Effector CD8-positive, alpha-beta T cell (primary cell): Measurements from ENCODE around the gene TRIML1.
"Not testable (repeated sequence)": the region's sequence is repeated elsewhere in the genome, so short reads cannot be mapped to it uniquely, and the experiment has no call there.

Experiments used
- DNase-seq: peaks from one replicate; lab custom pipeline; 2025; lab: John Stamatoyannopoulos, UW

TRIML1 gene

DNA sequence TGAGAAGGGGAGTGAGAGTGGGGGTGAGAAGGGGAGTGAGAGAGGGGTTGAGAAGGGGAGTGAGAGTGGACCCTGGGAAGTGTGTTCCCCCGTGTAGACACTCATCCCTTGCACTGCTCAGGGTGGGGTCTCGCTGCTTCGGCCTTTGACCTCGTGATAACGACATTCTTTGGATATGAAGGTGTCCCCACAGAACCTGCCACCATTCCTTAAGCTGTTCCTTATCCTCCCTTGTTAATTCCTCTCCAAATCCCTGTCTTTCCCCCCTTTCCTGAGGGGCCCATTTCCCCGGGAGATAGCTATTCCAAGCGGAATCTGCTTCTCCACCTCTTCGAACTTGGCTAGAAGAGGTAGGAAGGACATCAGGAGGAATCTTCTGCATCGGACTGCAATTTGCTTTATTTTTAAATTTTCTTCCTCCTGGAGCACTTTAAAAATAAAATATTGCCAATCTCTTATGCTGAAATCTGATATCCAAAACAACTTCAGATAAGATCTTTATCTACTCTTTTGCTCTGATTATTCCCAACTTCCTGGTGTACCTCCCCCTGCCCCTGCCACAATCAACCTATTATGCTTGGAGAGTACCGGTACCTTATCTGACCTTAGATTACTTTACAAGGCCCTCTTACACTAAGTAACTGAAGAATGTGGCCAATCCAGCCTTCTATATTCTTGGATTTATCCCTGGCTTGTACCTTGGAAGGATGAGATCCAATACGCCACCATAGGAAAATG lies 15.6 kb downstream of the TRIML1 start:
- no peak for DNase-seq

DNA sequence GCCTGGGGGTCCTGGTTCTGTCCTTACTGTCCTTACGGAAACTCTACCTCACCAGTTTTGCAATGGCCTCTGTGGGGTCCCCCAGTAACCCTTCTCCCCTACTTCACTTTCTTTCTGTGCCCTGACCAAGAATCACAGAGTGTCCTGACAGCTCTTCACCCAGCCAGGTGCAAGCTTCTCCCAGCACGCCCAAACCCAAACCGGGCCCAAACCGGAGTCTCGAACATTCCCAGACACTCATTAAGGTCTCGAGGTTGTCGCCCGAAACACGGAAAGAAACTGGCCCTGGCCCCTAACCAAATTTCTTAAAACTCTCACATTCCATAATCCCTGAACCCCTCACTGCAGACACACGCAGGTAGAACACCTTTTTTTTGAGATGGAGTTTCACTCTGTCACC lies 19.1 kb downstream of the TRIML1 start:
- DNase-seq = no peak

DNA sequence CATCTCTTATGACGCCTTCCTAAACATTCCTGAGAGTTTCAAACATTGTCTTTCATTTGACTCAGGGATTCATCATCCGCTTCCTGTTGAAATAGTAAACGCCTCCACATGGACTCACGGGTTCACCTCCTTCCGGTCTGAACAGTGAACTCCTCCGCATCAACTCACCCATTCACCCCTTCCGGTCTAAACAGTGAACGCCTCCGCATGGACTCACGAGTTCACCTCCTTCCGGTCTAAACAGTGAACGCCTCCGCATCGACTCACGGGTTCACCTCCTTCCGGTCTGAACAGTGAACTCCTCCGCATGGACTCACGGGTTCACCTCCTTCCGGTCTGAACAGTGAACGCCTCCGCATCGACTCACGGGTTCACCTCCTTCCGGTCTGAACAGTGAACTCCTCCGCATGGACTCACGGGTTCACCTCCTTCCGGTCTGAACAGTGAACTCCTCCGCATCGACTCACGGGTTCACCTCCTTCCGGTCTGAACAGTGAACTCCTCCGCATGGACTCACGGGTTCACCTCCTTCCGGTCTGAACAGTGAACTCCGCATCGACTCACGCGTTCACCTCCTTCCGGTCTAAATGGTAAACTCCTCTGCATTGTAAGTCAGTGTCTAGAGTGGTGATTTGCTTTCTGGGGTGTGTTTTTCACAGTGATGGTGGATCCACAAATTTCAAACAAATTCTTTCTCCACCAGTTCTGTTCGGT lies 20.4 kb downstream of the TRIML1 start:
- not testable (repeated sequence) for DNase-seq

DNA sequence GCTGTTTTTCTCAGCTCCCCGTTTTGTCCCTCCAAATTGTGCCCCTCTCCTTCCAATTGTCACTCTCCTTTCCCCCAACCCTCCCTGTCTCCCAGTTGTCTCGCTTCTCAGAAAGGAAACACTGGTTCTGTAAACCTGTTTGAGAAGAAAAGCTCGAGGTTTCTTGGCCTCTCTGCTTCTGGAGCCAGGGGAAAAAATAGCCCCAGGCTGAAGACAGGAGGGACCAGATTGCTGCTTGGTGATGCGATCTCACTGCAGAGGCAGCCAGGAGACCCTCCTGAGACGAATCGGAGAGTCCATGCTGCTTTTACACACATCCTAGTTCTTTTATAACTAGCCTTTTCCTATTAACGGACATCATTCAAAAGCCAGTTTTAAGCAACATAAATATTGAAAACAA lies 21.2 kb downstream of the TRIML1 start:
- no peak for DNase-seq

DNA sequence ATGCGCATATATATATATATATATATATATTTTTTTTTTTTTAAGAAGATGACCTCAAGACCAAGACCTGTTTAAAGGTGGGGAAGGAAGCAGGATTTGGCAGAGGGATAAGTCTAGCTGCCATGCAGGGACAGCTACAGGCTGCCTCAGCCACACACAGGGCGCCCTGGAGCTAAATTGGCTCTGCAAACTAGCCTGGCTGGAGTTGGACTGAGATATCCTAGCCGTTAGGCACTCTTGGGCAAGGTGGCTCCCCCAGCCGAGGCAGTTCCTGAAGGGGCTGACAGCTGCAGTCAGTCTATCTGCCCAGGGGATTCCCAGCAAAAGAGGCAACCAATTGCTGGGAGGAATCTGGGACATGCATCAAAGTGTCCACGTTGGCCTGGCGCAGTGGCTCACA lies 21.9 kb downstream of the TRIML1 start:
- no peak for DNase-seq

DNA sequence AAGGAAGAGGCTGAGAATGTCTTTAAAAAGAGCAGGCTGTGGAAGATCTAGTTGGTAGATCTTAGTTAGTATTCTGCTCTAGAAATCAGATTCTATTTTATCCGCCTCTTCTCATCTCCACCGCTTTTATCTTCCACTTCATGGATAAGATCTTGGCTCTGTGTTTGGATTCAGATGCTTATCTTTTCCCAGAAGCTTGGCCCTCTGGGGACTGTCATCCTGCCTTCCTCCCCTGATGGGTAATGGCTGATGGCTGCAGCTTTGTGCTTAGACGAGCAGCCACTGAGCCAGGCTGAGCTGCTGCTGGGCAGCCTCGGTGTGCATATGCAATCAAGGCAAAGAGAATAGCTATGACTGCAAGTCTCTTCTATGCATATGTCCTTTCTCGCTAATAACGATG lies 23.5 kb downstream of the TRIML1 start:
- DNase-seq = no peak

DNA sequence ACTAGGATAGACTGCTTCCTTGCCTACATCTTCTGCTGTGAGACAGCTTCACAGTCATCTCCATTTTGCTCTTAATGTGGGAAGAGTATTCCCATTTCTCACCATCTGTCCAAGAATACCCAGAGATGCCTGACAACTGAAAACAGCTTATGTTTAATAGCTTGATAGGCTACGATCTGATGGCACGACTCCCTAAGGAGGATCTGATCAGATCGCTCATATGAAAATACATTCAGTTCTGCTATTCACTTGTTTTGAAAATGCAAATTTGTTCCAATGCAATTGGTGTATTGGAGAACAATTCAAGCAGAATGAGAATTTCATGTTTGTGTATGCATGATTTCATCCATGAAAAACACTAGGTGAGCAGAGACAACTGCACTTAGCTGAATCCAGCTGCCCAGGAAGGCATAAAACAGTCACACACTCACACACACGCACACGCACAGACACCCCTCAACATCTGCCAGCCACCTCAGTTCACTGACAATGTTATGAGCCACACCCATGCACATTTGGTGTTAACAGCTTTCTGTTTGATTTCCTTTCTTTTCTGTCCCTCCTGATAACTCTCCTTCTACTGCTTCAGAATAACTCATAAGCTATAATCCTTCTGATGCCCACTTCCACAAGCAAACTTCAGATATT lies 29.6 kb downstream of the TRIML1 start:
- no peak for DNase-seq

DNA sequence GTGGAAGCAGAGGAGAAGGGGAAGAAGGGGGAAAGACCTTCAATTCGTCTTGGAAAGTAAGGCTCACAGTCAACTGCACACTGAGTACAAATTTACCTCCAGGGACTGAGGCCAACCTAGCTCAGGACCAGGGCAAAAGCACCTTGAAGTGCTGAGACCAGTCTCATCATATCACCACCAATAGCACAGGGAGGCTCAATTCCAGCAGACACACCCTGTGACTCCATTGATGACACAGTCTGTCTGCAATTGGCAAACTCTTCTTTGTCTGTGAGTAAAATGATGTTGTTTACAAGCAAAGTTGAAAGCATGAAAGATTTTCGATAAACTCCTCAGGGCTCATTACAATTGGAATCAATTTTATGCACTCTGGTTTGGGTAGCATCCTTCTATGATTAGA lies 32.3 kb downstream of the TRIML1 start:
- no peak for DNase-seq

DNA sequence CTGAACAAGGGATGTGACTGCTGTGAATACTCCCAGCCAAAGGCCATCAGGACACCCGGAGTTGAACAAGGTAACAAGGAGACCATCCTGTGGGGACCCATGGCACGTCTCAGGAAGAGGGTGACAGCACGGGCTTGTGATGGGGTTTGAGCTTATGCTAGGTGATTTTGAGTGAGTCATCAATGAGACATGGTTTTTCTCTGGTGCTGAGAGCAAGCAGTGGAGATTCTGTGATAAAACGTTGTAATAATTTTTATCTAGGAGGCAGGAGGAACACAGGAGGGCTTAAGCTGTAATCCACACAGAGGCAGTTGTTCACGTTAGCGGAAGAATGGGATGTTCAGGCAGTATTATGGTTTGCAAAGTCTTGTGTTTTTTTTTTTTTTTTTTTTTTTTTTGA lies 36.0 kb downstream of the TRIML1 start:
- DNase-seq = no peak

DNA sequence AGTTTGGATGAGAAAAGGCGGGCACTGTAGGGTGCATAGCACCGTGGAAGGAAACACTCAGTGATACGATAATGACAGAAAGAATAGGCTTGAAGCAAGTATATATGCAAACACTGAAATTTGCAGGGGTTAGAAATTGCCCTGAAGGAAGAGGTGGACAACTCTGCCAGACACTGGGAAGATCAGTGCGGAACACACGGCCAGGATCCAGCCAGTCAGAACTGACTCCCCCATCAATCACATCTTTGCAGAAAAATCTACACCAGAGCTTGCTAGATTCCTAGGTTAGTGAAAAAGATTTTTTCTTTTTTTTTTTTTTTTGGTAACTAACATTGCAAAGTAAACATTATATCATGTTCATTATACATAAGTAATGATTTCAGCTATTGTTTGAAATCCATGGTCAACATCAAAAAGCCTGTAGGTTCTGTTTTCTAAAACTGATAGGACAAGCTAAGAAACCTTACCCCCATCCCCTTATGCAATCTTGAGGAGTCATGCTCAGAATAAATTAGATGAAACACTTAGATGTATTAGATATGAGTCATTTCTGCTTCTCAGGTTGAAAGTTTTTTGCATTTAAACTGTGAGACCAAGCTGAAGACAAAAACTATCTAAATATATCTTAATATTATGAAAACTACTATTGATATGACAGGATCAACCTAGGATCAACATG lies 38.9 kb downstream of the TRIML1 start:
- DNase-seq = no peak

DNA sequence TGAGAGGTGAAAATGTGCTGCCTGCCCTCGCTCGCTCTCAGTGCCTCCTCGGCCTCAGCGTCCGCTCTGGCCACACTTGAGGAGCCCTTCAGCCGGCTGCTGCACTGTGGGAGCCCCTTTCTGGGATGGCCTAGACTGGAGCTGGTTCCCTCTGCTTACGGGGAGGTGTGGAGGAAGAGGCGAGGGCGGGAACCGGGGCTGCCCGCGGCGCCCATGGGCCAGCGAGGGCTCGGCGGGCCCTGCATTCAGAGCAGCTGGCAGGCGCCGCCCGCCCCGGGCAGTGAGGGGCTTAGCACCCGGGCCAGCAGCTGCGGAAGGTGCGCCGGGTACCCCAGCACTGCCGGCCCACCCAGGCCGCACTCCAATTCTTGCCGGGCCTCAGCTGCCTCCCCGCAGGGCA lies 39.6 kb downstream of the TRIML1 start:
- no peak for DNase-seq

DNA sequence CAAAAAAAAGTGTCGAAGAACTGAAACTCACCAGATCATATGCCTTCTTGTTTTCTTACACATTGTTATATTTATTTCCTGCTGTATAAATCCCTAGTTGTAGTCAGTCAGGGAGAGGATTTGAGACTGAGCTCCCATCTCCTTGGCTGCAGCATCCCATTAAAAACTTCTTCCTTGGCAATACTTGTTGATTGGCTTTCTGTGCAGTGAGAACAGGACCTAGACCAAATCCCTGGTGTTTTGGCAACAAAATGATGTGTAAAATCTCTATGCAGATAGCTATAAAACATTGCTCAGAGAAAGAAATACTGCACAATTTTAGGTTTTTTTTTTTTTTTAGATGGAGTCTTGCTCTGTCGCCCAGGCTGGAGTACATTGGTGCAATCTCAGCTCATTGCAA lies 47.9 kb downstream of the TRIML1 start:
- DNase-seq = no peak

DNA sequence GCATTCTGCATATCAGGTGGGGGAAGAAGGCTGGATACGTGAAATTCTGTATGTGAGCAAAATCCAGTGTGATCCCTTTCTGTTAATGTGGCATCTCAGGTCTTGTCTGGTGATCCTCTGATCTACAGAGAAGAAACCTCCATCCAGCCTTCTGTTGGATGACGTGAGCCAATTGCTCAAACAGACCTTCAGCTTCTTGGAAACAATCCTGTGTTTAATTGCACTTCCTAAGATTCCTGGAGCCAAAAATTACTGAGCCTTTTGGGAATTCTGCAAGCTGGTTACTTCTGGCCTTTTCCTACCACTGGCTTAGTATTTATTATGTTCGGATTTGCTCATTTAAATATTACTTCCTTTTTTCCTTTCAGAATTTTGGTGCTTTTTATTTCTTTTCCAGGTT lies 51.2 kb downstream of the TRIML1 start:
- no peak for DNase-seq

DNA sequence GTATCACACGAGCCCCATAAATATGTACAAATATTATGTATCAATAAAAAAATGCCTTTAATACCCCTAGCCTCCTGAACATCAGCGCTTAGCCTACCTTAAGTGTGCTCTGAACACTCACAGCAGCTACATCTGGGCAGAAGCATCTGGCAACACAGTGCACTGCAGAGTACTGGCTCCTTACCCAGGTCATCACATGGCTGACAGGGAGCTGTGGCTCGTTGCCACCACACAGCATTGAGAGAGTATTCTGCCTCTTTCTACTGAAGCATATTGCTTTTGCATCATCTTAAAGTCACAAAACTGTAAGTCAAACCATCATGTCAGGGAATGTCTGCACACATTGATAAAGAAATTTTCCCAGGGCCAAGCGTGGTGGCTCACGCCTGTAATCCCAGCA lies 55.2 kb downstream of the TRIML1 start:
- no peak for DNase-seq

DNA sequence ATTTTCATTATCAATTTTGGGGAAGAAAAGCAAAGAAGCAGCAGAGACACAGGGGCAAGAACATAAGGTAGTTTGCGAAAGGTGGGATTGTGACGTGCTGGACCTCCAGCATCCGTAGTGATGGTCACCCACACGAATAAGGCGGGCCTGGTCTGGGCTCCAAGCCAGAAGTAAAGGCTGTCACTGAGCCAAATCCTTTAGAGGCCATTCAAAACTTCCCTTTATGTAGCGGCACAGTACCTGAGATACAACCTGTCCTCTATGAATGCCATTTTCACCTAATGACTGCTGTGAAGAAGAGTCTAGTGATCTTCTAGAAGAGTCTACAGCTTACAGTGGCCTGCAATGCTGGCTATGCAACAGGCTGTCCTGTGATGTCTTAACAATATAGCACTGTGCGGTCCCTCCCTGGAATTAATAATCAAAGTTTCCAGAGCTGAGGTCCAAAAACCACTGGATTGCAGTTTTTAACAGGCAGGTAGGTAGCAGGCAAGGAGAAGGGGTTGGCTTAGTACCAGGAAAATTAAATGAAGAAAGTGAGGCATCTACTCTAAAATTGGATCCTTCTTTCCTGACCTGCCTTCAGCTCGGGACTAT lies 56.2 kb downstream of the TRIML1 start:
- no peak for DNase-seq

DNA sequence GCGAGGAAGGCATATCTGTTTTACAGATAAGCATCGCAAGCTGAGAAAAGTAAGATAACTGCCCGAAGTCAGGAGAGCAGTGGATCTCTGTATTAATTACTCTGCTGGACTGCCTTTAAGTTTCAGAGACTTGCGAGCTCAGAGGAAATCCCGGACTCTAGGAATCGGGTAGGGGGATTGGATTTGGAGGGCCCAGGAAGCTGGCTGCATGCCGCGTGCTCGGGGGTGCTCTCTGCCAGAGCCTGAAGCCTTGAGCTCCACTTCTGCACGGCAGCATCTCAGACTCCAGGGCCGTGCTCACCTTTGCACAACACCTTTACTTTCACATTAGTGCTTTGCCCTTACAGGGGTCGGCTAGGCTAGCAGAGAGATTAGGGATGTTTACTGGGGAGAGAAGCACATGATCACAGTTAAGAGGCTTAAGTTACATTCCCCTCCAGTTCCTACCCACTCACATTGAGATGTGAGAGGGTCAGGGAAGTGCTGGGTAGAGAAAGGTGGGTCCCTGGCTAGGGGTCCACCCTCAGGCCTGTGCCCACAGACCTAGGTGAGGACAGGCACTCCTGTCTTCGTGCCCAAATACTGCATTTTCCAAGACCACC lies 57.0 kb downstream of the TRIML1 start:
- no peak for DNase-seq
